Osteocyte (in vitro differentiated cells): ENCODE results near the gene LYPD4. TPM values are rescaled to one million over a fixed set of nuclear protein-coding genes. Genes with fewer than 3 reads are reported as not detected.

Experiments
- DNase-seq: peaks from one replicate; pipeline ENCODE4 v3.0.0; 2021; ENCODE audit warnings: mixed read lengths; ENCODE audit not compliant: unreplicated experiment; ENCODE audit errors: extremely low spot score
- H3K27ac Mint-ChIP-seq: one replicate; pipeline ENCODE4 v1.8.0; 2021; ENCODE audit warnings: mild to moderate bottlenecking, mixed read lengths; ENCODE audit not compliant: unreplicated experiment
- H3K27me3 Mint-ChIP-seq: one replicate; pipeline ENCODE4 v1.8.0; 2021; ENCODE audit warnings: mixed read lengths; ENCODE audit not compliant: unreplicated experiment
- H3K36me3 Mint-ChIP-seq: one replicate; pipeline ENCODE4 v1.8.0; 2021; ENCODE audit warnings: mixed read lengths; ENCODE audit not compliant: unreplicated experiment
- H3K4me1 Mint-ChIP-seq: one replicate; pipeline ENCODE4 v1.8.0; 2021; ENCODE audit warnings: mixed read lengths; ENCODE audit not compliant: unreplicated experiment
- H3K4me3 Mint-ChIP-seq: one replicate; pipeline ENCODE4 v1.8.0; 2021; ENCODE audit warnings: mild to moderate bottlenecking, moderate library complexity, mixed read lengths; ENCODE audit not compliant: unreplicated experiment
- H3K9me3 Mint-ChIP-seq: one replicate; pipeline ENCODE4 v1.8.0; 2021; ENCODE audit warnings: mixed read lengths; ENCODE audit not compliant: unreplicated experiment
- total RNA-seq: library from RNA; stranded (reverse); gene quantifications from 2 replicates; pipeline ENCODE4 v1.2.1, GENCODE V29; 2021
- TF ChIP-seq, protein P1 (sequence below): fragments of 200-600 bp; sonication (generic); IDR thresholded peaks from 2 replicates; pipeline ENCODE4 v1.5.0; 2021; ENCODE audit warnings: antibody characterized with exemption, mild to moderate bottlenecking, moderate library complexity

The LYPD4 gene
- total RNA-seq, 1 donor from 2014 or later: not detected

DNA sequence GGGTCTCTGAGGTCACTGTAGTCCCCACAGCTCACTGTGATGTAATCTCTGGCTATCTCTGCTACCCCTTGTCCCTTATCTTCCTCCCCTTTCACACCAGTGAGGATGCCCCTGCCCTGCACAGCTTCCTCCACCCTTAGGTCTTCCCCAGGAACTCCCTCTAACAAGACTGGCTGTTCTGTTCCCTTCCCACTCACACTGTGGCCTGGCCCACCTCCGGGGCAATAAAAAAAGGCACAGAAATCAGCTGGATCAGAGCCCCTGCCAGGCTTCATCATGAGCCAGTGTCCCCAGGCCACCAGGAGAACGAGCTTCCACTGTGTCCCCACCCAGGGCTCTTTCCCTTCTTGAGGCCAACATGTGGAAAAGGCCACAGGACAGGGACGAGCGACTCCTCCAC lies 43.5 kb downstream of the LYPD4 start:
- Mint-ChIP-seq H3K4me1 (no peaks in the 10 kb centered on the region), H3K4me3 (no peak overlapping the region), H3K36me3 (no peaks in the 10 kb centered on the region), H3K9me3 (no peaks in the 10 kb centered on the region), H3K27me3 (peaks cover 22% of the 10 kb centered on the region), H3K27ac (no peak overlapping the region)
- TF ChIP-seq, protein P1, sequence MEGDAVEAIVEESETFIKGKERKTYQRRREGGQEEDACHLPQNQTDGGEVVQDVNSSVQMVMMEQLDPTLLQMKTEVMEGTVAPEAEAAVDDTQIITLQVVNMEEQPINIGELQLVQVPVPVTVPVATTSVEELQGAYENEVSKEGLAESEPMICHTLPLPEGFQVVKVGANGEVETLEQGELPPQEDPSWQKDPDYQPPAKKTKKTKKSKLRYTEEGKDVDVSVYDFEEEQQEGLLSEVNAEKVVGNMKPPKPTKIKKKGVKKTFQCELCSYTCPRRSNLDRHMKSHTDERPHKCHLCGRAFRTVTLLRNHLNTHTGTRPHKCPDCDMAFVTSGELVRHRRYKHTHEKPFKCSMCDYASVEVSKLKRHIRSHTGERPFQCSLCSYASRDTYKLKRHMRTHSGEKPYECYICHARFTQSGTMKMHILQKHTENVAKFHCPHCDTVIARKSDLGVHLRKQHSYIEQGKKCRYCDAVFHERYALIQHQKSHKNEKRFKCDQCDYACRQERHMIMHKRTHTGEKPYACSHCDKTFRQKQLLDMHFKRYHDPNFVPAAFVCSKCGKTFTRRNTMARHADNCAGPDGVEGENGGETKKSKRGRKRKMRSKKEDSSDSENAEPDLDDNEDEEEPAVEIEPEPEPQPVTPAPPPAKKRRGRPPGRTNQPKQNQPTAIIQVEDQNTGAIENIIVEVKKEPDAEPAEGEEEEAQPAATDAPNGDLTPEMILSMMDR: no peak
- DNase-seq: no peak

DNA sequence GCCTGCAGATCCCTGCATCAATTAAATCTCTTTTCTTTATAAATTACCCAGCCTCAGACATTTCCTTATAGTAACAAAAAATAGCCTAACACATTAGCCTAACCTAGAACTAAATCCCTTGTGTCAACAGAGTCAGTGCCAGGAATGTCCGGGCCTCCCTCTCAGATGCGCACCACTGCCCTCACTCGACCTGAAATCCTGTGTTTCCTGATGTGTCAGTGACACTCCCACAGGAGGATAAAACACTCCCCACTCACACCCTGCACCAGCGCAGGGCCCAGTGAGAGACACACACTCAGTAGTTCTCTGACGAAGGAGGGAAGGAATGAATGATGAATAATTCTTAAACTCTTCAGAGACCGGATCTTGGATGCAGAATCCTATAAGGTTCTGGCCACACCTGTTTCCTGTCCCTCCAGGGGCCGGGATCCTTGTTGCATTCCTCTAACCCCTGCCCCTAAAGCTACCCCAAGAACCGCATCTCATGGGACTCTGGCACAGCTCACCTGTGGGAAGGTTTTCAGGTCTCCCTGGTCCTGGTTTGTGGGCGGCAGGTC lies 45.0 kb downstream of the LYPD4 start:
- no peaks in the 10 kb centered on the region for H3K36me3 Mint-ChIP-seq
- DNase-seq: no peak
- H3K9me3 Mint-ChIP-seq: no peaks in the 10 kb centered on the region
- H3K27me3 Mint-ChIP-seq: peaks cover 24% of the 10 kb centered on the region
- TF ChIP-seq, protein P1: no peak
- no peaks in the 10 kb centered on the region for H3K4me1 Mint-ChIP-seq
- H3K27ac Mint-ChIP-seq: no peak overlapping the region
- H3K4me3 Mint-ChIP-seq: no peak overlapping the region

DNA sequence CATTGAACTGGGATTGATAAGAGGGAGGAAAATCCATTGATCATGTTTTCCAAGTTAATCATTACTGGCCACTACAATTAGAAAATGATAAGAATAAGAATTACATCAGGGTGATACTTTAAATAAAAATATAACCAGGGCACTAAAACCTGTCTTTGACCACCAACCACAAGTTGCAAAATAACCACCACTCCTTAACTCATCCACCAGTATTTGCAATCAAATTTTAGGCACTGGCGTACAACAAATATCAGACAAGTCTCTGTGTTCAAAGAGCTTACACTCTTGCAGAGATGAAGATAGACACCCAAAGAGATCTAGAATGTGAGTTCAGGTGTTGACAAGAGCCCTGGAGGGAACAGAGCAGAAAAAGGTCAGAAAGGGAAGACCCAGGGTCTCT lies 47.6 kb downstream of the LYPD4 start:
- H3K9me3 Mint-ChIP-seq: no peaks in the 10 kb centered on the region
- TF ChIP-seq, protein P1: no peak
- H3K36me3 Mint-ChIP-seq: no peaks in the 10 kb centered on the region
- H3K27ac Mint-ChIP-seq: no peak overlapping the region
- H3K27me3 Mint-ChIP-seq: peaks cover 33% of the 10 kb centered on the region
- no peaks in the 10 kb centered on the region for H3K4me1 Mint-ChIP-seq
- H3K4me3 Mint-ChIP-seq: no peak overlapping the region
- DNase-seq: no peak

DNA sequence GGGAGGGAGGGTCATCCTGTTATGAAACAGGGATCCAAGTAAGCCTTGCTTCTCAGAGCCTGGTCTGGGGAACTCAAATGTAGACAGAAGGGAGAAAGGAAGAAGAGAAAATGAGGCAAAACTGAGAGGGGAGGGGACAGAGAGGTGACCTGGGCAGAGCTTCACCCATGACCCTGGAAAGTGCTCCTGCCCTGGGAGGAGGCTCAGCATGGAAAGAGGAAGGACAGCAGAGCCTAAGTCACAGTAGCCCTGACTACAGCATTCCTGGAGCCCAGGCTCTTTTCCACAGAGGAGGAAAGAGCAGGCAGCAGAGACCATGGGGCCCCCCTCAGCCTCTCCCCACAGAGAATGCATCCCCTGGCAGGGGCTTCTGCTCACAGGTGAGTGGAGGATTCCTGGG lies 48.1 kb downstream of the LYPD4 start, which contains the start of gene CEACAM3:
CEACAM3 (plus strand) TSS at position 226 of the 400 bp plus-strand sequence; CDS start at position 317, 91 bp downstream.
- no peak within 1 kb of the TSS for H3K4me3 Mint-ChIP-seq
- DNase-seq: no peak
- H3K4me1 Mint-ChIP-seq: no peaks in the 10 kb centered on the region
- H3K27ac Mint-ChIP-seq: no peak within 1 kb of the TSS
- no peaks in the 10 kb centered on the region for H3K36me3 Mint-ChIP-seq
- peaks cover 32% of the 10 kb centered on the region for H3K27me3 Mint-ChIP-seq
- no peaks in the 10 kb centered on the region for H3K9me3 Mint-ChIP-seq
- TF ChIP-seq, protein P1: no peak

DNA sequence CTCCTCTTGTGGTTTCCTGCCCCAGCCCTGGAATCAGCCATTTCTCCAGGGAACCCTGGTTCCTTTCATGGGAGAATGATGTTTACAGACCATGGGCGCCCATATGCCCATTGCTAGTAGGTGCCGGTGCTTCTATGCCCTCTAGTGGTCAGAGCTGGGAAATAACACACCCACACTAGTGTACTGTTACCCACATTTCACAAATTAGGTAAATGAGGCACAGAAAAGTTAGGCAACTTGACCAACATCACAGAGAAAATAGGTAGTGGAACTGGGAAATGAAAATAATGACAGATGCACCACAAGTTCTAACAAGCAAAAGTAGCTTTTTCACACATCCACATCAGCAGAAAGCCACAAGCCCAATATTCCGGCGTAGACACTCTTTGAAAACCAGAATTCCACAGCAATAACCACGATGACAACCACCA lies 49.4 kb downstream of the LYPD4 start:
- no peak for DNase-seq
- no peaks in the 10 kb centered on the region for H3K9me3 Mint-ChIP-seq
- H3K27ac Mint-ChIP-seq: no peak overlapping the region
- TF ChIP-seq, protein P1: peak; percentile 75
- H3K4me3 Mint-ChIP-seq: no peak overlapping the region
- H3K36me3 Mint-ChIP-seq: no peaks in the 10 kb centered on the region
- H3K27me3 Mint-ChIP-seq: peaks cover 32% of the 10 kb centered on the region
- no peaks in the 10 kb centered on the region for H3K4me1 Mint-ChIP-seq
